SJCRH30 (cell line): ENCODE results near the gene FRMD3. TPM values are rescaled to one million over a fixed set of nuclear protein-coding genes. Genes with fewer than 3 reads are reported as not detected.

Source experiments
- DNase-seq, 2 experiments: peaks; one replicate each; pipeline ENCODE4 v3.0.0-alpha.2; 2015 to 2020
- H3K27ac ChIP-seq: fragments of 250-450 bp; sonication (Bioruptor Pico); 2 replicates; pipeline ENCODE4 v1.5.1; 2020; ENCODE audit warnings: mild to moderate bottlenecking, moderate library complexity
- H3K27me3 ChIP-seq: fragments of 250-450 bp; sonication (Bioruptor Pico); 2 replicates; pipeline ENCODE4 v1.5.1; 2020; ENCODE audit warnings: mild to moderate bottlenecking, moderate library complexity
- H3K36me3 ChIP-seq: fragments of 250-450 bp; sonication (Bioruptor Pico); 2 replicates; pipeline ENCODE4 v1.5.1; 2020; ENCODE audit warnings: mild to moderate bottlenecking, moderate library complexity
- H3K4me1 ChIP-seq: fragments of 250-450 bp; sonication (Bioruptor Pico); 2 replicates; pipeline ENCODE4 v1.5.1; 2020; ENCODE audit warnings: mild to moderate bottlenecking, moderate library complexity
- H3K4me3 ChIP-seq: fragments of 250-450 bp; sonication (Bioruptor Pico); 2 replicates; pipeline ENCODE4 v1.5.1; 2020; ENCODE audit warnings: mild to moderate bottlenecking, moderate library complexity
- H3K9me3 ChIP-seq: fragments of 250-450 bp; sonication (Bioruptor Pico); replicated peaks from 2 replicates; pipeline ENCODE4 v1.5.1; 2020; ENCODE audit warnings: mild to moderate bottlenecking, moderate library complexity
- total RNA-seq: library from RNA; depleted of rRNA; stranded (reverse); fragments of >200 nt; shearing (Covaris generic); gene quantifications from 2 replicates; pipeline ENCODE4 v1.2.3, GENCODE V29; 2014; rRNA removed

FRMD3 gene
- 17.4 and 17.6 TPM in 2 replicates for total RNA-seq

GRCh38 chr9:83538172-83538889 is at the start of gene FRMD3:
Gene FRMD3, minus strand, starts transcription at chr9:83538401. Its CDS starts 170 bp downstream, at chr9:83538231.
- Histone ChIP-seq H3K27me3 (no peaks in the 10 kb centered on the region), H3K27ac (peak within 1 kb of the TSS; percentile 62), H3K4me1 (peaks cover 13% of the 10 kb centered on the region; the same call in 1 of the 2 replicates), H3K9me3 (no peaks in the 10 kb centered on the region), H3K36me3 (no peaks in the 10 kb centered on the region), H3K4me3 (peak within 1 kb of the TSS; percentile 75)
- DNase-seq, result peak; percentile 93 to 94

- Histone ChIP-seq H3K4me3 (no peak overlapping the region), H3K27ac (no peak overlapping the region), H3K9me3 (no peaks in the 10 kb centered on the region), H3K4me1 (no peaks in the 10 kb centered on the region), H3K27me3 (no peaks in the 10 kb centered on the region), H3K36me3 (no peaks in the 10 kb centered on the region)
- DNase-seq, result no peak
These were observed 46.8 kb upstream of the FRMD3 start for GRCh38 chr9:83584995-83585394.

- DNase-seq, result peak; percentile 59 to 76
- Histone ChIP-seq H3K36me3 (no peaks in the 10 kb centered on the region), H3K27ac (no peak overlapping the region), H3K4me3 (no peak overlapping the region), H3K27me3 (no peaks in the 10 kb centered on the region), H3K4me1 (no peaks in the 10 kb centered on the region), H3K9me3 (0 out of 2 replicates have a peak, but pooled peaks cover 2% of the 10 kb centered on the region)
These were observed 45.2 kb upstream of the FRMD3 start for GRCh38 chr9:83583151-83584014.

GRCh38 chr9:83582029-83582428 is 43.8 kb upstream of the FRMD3 start:
- DNase-seq, result no peak
- H3K4me1 ChIP-seq, result no peaks in the 10 kb centered on the region

GRCh38 chr9:83574482-83574881 is 36.3 kb upstream of the FRMD3 start:
- H3K4me1 ChIP-seq, result no peaks in the 10 kb centered on the region
- H3K36me3 ChIP-seq, result no peaks in the 10 kb centered on the region
- H3K4me3 ChIP-seq, result no peak overlapping the region
- peaks cover 3% of the 10 kb centered on the region; the same call in 1 of the 2 replicates for H3K9me3 ChIP-seq
- no peak overlapping the region for H3K27ac ChIP-seq
- DNase-seq, result no peak
- H3K27me3 ChIP-seq, result no peaks in the 10 kb centered on the region

More at GRCh38 chr9:83582029-83582428, 43.8 kb upstream of the FRMD3 start:
- no peaks in the 10 kb centered on the region for H3K27me3 ChIP-seq
- no peak overlapping the region for H3K27ac ChIP-seq
- H3K36me3 ChIP-seq, result no peaks in the 10 kb centered on the region
- H3K9me3 ChIP-seq, result 0 out of 2 replicates have a peak, but pooled peaks cover 3% of the 10 kb centered on the region
- H3K4me3 ChIP-seq, result no peak overlapping the region

GRCh38 chr9:83572524-83572923 is 34.3 kb upstream of the FRMD3 start:
- H3K27ac ChIP-seq, result no peak overlapping the region
- H3K27me3 ChIP-seq, result no peaks in the 10 kb centered on the region
- no peak overlapping the region for H3K4me3 ChIP-seq
- no peaks in the 10 kb centered on the region for H3K36me3 ChIP-seq
- no peaks in the 10 kb centered on the region for H3K4me1 ChIP-seq
- peak; percentile 19 to 36 for DNase-seq
- no peaks in the 10 kb centered on the region; the same call in 1 of the 2 replicates for H3K9me3 ChIP-seq

- Histone ChIP-seq H3K27me3 (no peaks in the 10 kb centered on the region), H3K4me1 (no peaks in the 10 kb centered on the region), H3K36me3 (no peaks in the 10 kb centered on the region), H3K27ac (no peak overlapping the region), H3K9me3 (no peaks in the 10 kb centered on the region; the same call in 1 of the 2 replicates), H3K4me3 (no peak overlapping the region)
- DNase-seq, result no peak
These were observed 32.2 kb upstream of the FRMD3 start for GRCh38 chr9:83570359-83570758.

- Histone ChIP-seq H3K4me3 (no peak overlapping the region), H3K27me3 (no peaks in the 10 kb centered on the region), H3K36me3 (no peaks in the 10 kb centered on the region), H3K4me1 (no peaks in the 10 kb centered on the region), H3K9me3 (no peaks in the 10 kb centered on the region; the same call in 1 of the 2 replicates), H3K27ac (no peak overlapping the region)
- DNase-seq, result no peak
These were observed 31.1 kb upstream of the FRMD3 start for GRCh38 chr9:83569326-83569725.

GRCh38 chr9:83563360-83563759 is 25.2 kb upstream of the FRMD3 start:
- no peaks in the 10 kb centered on the region for H3K27me3 ChIP-seq
- DNase-seq, result no peak
- no peaks in the 10 kb centered on the region for H3K4me1 ChIP-seq
- H3K36me3 ChIP-seq, result no peaks in the 10 kb centered on the region
- no peak overlapping the region for H3K27ac ChIP-seq
- H3K4me3 ChIP-seq, result no peak overlapping the region
- no peaks in the 10 kb centered on the region for H3K9me3 ChIP-seq

- Histone ChIP-seq H3K27me3 (no peaks in the 10 kb centered on the region), H3K4me3 (no peak overlapping the region), H3K27ac (no peak overlapping the region), H3K36me3 (no peaks in the 10 kb centered on the region), H3K4me1 (no peaks in the 10 kb centered on the region), H3K9me3 (no peaks in the 10 kb centered on the region; the same call in 1 of the 2 replicates)
- no peak for DNase-seq
These were observed 22.1 kb upstream of the FRMD3 start for GRCh38 chr9:83560169-83560826.

GRCh38 chr9:83557771-83558170 is 19.6 kb upstream of the FRMD3 start:
- Histone ChIP-seq H3K36me3 (no peaks in the 10 kb centered on the region), H3K27me3 (no peaks in the 10 kb centered on the region), H3K9me3 (no peaks in the 10 kb centered on the region; the same call in 1 of the 2 replicates), H3K4me3 (no peak overlapping the region), H3K4me1 (no peaks in the 10 kb centered on the region), H3K27ac (no peak overlapping the region)
- no peak for DNase-seq

- Histone ChIP-seq H3K27me3 (no peaks in the 10 kb centered on the region), H3K4me3 (no peak overlapping the region), H3K36me3 (no peaks in the 10 kb centered on the region), H3K27ac (no peak overlapping the region), H3K9me3 (no peaks in the 10 kb centered on the region; the same call in 1 of the 2 replicates), H3K4me1 (no peaks in the 10 kb centered on the region)
- no peak for DNase-seq
These were observed 19.1 kb upstream of the FRMD3 start for GRCh38 chr9:83557317-83557716.

GRCh38 chr9:83554278-83554677 is 16.1 kb upstream of the FRMD3 start:
- Histone ChIP-seq H3K27me3 (no peaks in the 10 kb centered on the region), H3K27ac (no peak overlapping the region), H3K36me3 (no peaks in the 10 kb centered on the region), H3K9me3 (no peaks in the 10 kb centered on the region; the same call in 1 of the 2 replicates), H3K4me3 (no peak overlapping the region), H3K4me1 (no peaks in the 10 kb centered on the region)
- DNase-seq, result no peak

GRCh38 chr9:83544002-83544698 is 5.9 kb upstream of the FRMD3 start:
- DNase-seq, result peak; percentile 66 to 88
- H3K4me1 ChIP-seq, result peaks cover 5% of the 10 kb centered on the region; the same call in 1 of the 2 replicates
- no peaks in the 10 kb centered on the region for H3K36me3 ChIP-seq
- H3K27me3 ChIP-seq, result no peaks in the 10 kb centered on the region
- H3K27ac ChIP-seq, result no peak overlapping the region
- no peak overlapping the region for H3K4me3 ChIP-seq
- no peaks in the 10 kb centered on the region for H3K9me3 ChIP-seq
